ELR (cell line): ENCODE measurements around the gene ZNF622.

Experiments used
- DNase-seq: peaks from one replicate; pipeline ENCODE4 v3.0.0-alpha.2; 2015; ENCODE audit warnings: low read depth

Gene ZNF622

GRCh38 chr5:16430349-16431089 is 35.1 kb downstream of the ZNF622 start:
- DNase-seq: no peak

DNA sequence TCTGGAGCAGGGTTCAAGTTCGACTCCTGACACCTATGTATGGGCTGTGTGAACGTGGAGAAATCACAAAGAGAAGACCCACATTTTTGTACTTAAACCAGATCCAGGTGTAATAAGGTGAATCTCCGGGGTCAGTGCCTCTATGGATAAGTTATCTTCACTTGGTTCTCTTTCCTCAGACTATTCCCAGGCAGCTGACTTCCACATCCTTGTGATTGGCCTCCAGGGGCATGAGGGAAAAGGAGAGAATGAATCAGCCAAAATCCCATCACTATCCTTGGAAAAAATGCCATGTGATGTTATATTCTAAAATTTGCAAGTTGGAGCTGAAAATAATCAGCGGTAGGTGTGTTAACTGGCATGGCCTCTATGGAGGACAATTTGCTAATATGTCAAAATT is 37.2 kb downstream of the ZNF622 start:
- DNase-seq: no peak

GRCh38 chr5:16427587-16427986 is 38.0 kb downstream of the ZNF622 start:
- DNase-seq: no peak

DNA sequence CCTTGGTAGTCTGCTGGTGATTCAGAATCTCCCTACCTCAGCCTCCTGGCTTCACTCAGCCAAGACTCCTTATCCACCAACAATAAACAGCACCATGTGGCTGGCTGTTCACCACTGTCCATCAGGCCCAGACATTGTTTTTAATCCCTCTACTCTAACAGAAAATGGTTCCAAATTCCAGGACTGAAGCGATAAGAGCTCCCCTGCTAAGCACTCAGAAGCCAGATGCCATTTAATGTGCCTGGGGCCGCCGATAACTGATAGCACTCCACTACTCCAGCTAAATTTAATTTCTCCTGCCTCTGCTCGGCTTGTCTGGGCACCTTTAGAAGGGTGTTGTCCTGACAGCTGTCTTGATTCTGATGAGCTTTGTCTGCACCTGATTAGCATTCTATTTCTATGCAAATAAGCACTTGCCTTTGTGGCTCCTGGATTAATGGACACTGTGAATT is 47.1 kb downstream of the ZNF622 start:
- no peak for DNase-seq

DNA sequence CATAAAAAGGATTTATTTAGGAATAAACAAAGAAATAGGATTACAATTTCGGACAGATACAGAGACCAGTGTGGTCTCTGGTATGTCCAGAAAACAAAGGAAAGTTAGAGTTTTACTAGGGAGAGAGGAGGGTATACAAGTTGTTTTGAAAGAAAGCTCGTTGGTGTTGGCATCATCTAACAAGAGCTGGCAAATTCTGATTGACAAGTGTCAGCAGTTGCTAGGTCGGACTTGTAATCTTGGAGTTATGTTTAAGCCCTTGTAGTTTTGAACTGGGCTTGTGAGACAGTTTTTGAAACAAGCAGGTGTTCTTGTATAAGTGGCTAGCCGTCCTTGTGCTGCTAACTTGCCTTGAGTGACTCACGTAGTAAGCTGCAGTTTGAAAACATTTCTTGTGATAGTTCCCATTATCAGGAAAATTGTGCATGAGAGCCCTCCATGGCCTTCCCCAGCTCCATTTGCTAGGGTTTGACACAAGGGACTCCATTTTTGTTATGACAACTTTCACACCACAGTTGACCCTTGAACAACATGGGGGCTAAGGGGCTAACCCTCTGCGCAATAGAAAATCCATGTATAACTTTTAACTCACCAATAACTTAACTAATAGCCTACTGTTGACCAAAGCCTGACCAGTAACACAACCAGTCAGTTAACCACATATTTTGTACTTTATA is 48.1 kb downstream of the ZNF622 start:
- DNase-seq: no peak

DNA sequence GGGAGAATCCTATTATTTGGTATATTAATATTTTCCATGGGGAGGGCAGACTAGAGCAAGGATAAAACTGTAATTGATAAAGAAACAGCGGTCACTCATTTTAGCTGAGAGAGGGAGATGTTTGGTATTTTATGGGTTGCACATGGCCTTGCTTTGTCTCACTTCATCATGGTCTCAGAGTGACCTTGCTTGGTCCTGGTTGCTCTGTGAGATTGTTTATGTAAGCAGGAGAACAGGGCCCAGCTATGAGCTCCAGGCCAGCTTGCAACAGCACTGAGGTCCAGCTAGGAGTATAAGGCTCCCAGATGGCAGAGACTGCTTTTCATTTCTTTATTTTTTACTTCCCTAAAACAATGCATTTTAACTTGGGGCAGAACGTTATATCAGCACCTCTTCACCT is 50.7 kb downstream of the ZNF622 start:
- DNase-seq: no peak

DNA sequence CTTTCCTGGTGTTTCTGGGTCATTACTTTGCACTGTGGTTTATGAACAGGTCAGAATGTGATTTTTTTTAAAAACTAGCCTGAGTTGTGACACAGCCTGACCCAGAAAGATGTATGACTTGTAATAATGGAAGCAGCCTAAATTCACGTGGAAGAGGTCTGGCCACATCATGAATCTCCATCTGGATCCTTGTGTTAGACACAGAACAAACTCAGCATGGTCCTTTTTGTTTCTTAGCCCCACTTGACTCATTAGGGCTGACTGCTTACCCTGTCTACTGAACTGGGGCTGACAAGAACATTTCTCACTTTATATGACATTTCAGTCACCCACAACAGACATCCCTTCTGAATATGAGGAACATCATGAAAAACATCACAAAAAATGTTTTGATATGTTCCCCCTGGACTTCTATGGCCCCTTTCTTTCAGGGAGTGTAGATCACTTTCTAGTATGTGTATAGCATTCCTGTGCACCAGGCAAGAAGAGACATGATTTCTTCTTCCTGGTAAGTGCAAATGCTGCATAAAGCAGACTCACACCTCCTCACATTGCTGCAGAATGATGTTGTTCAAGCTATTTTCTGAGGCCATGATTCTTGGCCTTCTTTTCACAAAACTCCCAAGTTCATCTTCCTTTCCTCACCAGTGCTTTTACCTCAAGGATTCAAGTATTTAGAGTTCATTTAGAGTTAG is 52.3 kb downstream of the ZNF622 start:
- DNase-seq: no peak

GRCh38 chr5:16412556-16412955 is 53.0 kb downstream of the ZNF622 start:
- no peak for DNase-seq

GRCh38 chr5:16411741-16412455 is 53.7 kb downstream of the ZNF622 start:
- DNase-seq: peak; percentile 61

DNA sequence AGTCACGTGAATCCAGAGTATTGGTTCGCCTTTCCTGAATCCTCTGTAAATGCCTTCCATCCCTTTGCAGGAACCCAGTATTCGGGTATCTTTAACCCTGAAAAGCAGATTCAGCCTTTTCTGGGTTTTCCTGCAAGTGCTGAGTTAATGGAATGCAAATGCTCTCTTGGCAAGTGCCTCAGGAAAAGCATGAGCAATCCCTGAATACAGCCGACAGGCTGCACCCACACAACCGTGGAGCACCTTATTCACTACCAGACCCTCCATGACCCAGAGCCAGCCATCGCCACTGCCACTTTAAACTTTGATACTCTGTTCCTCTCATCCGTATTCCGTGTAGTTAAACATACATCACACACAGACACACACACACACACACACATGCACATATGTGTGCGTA is 54.4 kb downstream of the ZNF622 start:
- DNase-seq: peak; percentile 23

- no peak for DNase-seq
Measured at GRCh38 chr5:16410338-16410737, 55.3 kb downstream of the ZNF622 start.

DNA sequence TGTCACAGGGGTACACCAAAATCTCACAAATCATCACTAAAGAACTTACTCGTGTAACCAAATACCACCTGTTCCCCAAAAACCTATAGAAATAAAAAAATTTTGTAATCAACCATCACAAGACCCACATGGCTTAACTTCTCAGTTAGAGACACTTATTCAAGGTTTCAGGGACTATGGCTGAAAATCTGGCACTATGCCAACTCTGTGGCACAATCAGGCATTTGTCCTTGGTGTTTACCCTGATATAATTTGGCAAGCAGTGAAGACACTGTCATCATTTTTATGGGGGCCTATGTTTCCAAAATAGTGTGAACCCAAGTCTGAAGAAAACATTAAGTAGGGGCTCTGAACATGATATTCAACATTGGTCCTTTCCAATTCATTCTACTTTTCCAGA is 59.0 kb downstream of the ZNF622 start:
- no peak for DNase-seq

DNA sequence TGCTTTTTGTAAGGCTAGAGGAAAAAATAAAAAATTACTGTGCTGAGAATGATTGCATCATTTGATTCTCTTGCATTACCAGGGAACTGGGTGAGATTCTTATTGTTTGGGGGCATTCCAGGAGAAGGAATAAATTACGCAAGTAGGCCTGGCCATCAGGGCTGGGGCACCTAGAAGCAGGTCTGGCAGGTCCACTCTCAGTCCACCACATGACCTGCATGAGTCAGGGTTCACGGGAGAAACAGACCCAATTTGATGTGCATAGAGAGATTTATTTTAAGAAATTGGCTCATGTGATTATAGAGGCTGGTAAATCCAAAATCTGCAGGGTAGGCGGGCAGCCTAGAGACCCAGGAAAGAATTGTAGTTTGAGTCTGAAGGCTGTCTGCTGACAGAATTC is 59.6 kb downstream of the ZNF622 start:
- DNase-seq: no peak
